Omental fat pad (tissue), 4 donors: Measurements from ENCODE around the gene BRINP1. TPM values are rescaled to one million over a fixed set of nuclear protein-coding genes. Genes with fewer than 3 reads are reported as not detected.

Experiments used
- ATAC-seq: fragments of 150-250 bp; one replicate; pipeline ENCODE4 v1.9.1; 2016; ENCODE audit warnings: mild to moderate bottlenecking, moderate library complexity; ENCODE audit not compliant: low FRiP score
- DNase-seq: peaks from one replicate; pipeline ENCODE4 v3.0.0-alpha.2; 2019; ENCODE audit warnings: low spot score
- total RNA-seq, 4 donors: library from RNA; depleted of rRNA; stranded (reverse); fragments of >200 nt; gene quantifications; one replicate each; pipeline ENCODE4 v1.1.0, GENCODE V29; 2016
- TF ChIP-seq, protein P1 (sequence below), 3 donors: fragments of 450-650 bp; IDR thresholded peaks; one replicate each; pipeline ENCODE4 v1.5.1; 2016 to 2017; ENCODE audit warnings: antibody characterized with exemption in 3 of 3, mild to moderate bottlenecking in 3 of 3, moderate library complexity in 2 of 3

Gene BRINP1
- total RNA-seq, 4 donors from 2014 or later, result 0.24 to 0.37 TPM; not detected in 2

DNA sequence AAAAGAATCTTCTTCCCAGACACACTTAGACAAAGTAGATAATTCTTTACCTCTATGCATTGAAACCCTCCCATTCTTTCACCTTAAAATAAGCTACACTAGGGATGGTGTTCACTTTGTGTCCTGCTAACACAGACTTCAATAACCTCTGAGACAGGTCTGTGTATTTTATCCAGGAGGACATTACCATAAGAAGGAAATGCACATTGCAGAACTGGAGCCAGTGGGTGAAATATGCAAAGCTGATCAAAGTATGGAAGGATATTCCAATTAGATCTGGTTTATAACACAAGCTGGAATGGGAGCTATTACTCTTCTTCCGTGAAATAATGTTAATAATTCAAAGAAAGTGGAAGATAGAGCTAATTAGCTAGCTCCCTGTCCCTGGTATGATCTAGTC is 204.1 kb downstream of the BRINP1 start:
- TF ChIP-seq, protein P1, sequence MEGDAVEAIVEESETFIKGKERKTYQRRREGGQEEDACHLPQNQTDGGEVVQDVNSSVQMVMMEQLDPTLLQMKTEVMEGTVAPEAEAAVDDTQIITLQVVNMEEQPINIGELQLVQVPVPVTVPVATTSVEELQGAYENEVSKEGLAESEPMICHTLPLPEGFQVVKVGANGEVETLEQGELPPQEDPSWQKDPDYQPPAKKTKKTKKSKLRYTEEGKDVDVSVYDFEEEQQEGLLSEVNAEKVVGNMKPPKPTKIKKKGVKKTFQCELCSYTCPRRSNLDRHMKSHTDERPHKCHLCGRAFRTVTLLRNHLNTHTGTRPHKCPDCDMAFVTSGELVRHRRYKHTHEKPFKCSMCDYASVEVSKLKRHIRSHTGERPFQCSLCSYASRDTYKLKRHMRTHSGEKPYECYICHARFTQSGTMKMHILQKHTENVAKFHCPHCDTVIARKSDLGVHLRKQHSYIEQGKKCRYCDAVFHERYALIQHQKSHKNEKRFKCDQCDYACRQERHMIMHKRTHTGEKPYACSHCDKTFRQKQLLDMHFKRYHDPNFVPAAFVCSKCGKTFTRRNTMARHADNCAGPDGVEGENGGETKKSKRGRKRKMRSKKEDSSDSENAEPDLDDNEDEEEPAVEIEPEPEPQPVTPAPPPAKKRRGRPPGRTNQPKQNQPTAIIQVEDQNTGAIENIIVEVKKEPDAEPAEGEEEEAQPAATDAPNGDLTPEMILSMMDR (IDR thresholded peaks at IDR 0.05), result no peak
- DNase-seq (no peak), ATAC-seq (no peak)

DNA sequence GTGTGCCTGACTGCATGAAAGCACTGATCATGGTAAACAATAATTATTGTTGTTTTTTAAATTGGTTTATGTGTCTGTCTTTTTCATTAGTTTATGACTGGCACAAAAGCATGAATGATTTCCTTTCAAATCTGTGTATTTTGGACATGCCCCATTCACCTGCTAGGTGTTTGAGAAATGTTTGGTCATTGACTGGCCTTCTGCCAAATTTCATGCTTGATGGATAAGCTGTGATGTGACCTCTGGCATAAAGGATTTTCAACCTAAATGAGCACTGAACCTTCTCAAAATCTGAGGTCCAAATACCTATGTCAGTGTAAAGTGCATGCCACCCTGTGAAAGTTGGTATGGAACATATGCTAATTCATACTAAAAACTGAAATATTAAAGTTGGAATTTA is 204.5 kb downstream of the BRINP1 start:
- DNase-seq, result no peak
- no peak for ATAC-seq
- TF ChIP-seq, protein P1 (IDR thresholded peaks at IDR 0.05), result no peak

DNA sequence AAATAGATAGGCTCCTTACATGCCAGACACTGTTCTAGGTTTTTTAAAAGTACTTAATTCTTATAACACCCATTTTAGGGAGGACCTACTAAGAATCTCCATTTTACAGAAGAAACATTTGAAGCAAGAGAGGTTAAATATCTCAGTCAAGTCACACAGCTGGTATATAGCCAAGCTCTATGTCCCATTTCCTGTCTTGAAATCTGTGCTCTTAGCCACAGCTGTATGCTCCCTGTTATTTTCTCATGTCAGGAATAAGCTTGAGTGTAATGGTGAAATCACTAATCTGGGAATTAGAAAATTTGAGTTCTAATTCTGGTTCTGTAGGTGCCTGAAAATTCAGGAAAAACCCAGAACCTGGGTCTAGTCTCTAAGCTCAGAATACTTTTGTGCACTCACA is 208.7 kb downstream of the BRINP1 start:
- DNase-seq (no peak), ATAC-seq (no peak)
- TF ChIP-seq, protein P1 (IDR thresholded peaks at IDR 0.05), result no peak

DNA sequence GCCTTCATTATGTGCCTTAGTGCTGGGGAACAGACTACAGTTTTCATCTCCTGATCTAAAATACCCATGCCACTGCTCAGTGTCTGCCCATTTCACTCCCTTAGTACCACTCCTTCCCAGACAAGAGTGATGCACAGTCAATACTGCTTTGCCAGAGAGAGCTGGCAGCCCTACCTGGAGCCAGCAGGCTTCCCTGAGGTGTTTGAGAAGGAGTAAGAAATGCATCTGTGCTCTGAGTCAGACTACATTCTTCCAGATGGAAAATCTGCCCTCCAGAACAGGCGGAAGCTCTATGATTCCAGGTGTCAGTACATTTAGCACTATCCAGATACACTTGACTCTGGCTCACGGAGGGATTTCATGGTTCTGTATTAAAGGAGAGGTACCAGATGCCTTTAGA is 209.8 kb downstream of the BRINP1 start:
- TF ChIP-seq, protein P1 (IDR thresholded peaks at IDR 0.05), result no peak
- no peak for DNase-seq
- ATAC-seq, result no peak

DNA sequence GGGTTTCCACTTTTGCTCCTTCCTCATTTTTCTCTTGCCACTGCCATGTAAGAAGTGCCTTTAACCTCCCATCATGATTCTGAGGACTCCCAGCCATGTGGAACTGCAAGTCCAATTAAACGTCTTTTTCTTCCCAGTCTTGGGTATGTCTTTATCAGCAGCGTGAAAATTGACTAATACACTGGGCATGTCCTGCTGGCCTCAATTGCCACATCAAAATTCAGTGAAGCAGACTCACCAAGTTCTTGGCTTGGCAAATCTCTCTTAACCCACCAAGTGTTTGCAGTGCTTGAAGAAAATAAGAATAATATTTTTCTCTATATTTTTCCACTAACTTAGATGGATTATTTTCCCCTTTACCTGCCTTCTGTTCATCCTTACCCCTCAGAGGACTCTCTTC is 212.0 kb downstream of the BRINP1 start:
- no peak for ATAC-seq
- no peak for DNase-seq
- TF ChIP-seq, protein P1 (IDR thresholded peaks at IDR 0.05), result no peak

DNA sequence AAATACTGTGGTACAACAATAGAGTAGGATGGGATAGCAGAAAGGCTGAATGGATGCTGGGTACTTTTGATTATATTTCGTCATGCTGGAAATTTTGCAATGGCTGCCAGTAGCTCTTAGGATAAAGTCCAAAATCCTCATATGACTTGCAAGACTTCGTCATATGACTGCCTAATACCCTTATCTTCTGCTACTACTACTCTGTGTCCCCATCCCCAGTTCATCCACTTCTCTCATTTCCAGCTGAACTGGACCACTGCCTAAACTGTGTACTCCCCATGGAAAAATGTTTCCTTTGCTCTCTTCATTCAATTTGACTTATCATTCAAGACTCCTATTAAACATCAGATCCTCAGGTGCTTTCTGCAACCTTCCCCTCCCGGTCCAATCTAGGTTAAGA is 212.9 kb downstream of the BRINP1 start:
- TF ChIP-seq, protein P1 (IDR thresholded peaks at IDR 0.05), result no peak
- ATAC-seq (no peak), DNase-seq (no peak)

DNA sequence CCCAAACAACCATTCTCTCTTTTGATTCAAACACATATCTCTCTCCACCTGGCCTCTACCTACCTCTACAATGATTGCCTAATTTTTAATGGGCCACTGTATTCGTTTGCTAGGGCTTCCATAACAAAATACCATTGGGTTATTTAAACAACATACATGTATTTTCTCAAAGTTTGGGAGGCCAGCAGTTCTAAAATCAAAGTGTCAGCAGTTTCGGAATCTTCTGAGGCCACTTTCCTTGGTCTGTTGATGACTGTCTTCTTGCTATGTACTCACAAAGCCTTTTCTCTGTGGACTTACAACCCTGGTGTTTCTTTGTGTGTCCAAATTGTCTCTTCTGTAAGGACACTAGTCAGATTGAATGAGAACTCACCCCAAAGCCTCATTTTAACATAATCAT is 214.7 kb downstream of the BRINP1 start:
- ATAC-seq (no peak), DNase-seq (no peak)
- TF ChIP-seq, protein P1 (IDR thresholded peaks at IDR 0.05), result no peak
